ENCODE measurements around the gene HOXC10.

GRCh38 chr12:53976172-53976822 is 8.6 kb upstream of the HOXC10 start:
- no peak for TF ChIP-seq POLR2A (IDR thresholded peaks at IDR 0.05; ENCODE audit: low read depth, low read length)
- no peak for TF ChIP-seq POU2F2 (IDR thresholded peaks at IDR 0.05; ENCODE audit: low read depth, low read length)

Measured in GM12891 (cell line).